Uterus (tissue), 2 donors: ENCODE measurements around the gene CAPN13.

ENCODE experiments used
- CTCF ChIP-seq, 4 experiments: fragments of 200-600 bp in 2 of 4; fragments of 450-650 bp in 2 of 4; sonication (generic) in 2 of 4; IDR thresholded peaks; one replicate each; pipeline ENCODE4 v1.5.1; 2016 to 2019; ENCODE audit warnings: antibody characterized with exemption in 4 of 4, mild to moderate bottlenecking in 2 of 4, moderate library complexity in 1 of 4
- POLR2A ChIP-seq, 2 donors: fragments of 450-650 bp; IDR thresholded peaks; one replicate each; pipeline ENCODE4 v1.6.1; 2016; ENCODE audit warnings: antibody characterized with exemption in 2 of 2, mild to moderate bottlenecking in 1 of 2, moderate library complexity in 1 of 2

- no peak for TF ChIP-seq CTCF (IDR thresholded peaks at IDR 0.05)
- TF ChIP-seq POLR2A (IDR thresholded peaks at IDR 0.05), result no peak
Observed at GRCh38 chr2:30784682-30785081, 22.6 kb downstream of the CAPN13 start.
